A549 (cell line): ENCODE data around the gene HNRNPR. TPM values are rescaled to one million over a fixed set of nuclear protein-coding genes. Genes with fewer than 3 reads are reported as not detected.

Experiments used
- ATAC-seq, 2 experiments: fragments of 200-7000 bp in 1 of 2; fragments of >200 bp in 1 of 2; cut with Nextera tagmentation in 1 of 2; cut with Tn5 transposase in 1 of 2; 3 replicates each; pipeline versions ENCODE4 v1.8.0 to v1.9.1; 2018 to 2020; ENCODE audit warnings: mild to moderate bottlenecking in 1 of 2, moderate library complexity in 1 of 2
- CTCF ChIA-PET: fragments of 300-600 bp; sonication (Branson Sonifier 250); formaldehyde crosslinking; extraction: SDS; loops from one replicate; lab custom pipeline; 2021; ENCODE audit warnings: antibody characterized with exemption, inconsistent platforms; lab: Yijun Ruan, JAX
- POLR2A ChIA-PET: fragments of 350-600 bp; formaldehyde crosslinking; extraction: SDS; loops from one replicate; lab custom pipeline; 2021; ENCODE audit warnings: antibody characterized with exemption, inconsistent platforms; lab: Yijun Ruan, JAX
- DNase-seq, 2 experiments: peaks; one replicate each; pipeline versions ENCODE4 v3.0.0 to v3.0.0-alpha.2; 2011 to 2016; ENCODE audit warnings: low read depth in 1 of 2, low spot score in 1 of 2
- FAIRE-seq: peaks from 2 replicates; lab custom pipeline; 2011; peaks lifted over from hg19 to GRCh38; lab: Jason Lieb, UNC
- H3K27ac ChIP-seq, 2 experiments: fragments of >200 bp; sonication (Bioruptor Twin); formaldehyde crosslinking; 3 replicates each; pipeline ENCODE4 v1.5.1; 2016 to 2017
- H3K4me1 ChIP-seq: fragments of >200 bp; sonication (Bioruptor Twin); formaldehyde crosslinking; 3 replicates; pipeline ENCODE4 v1.6.1; 2016
- H3K4me2 ChIP-seq: fragments of >200 bp; sonication (Bioruptor Twin); formaldehyde crosslinking; 3 replicates; pipeline ENCODE4 v1.6.1; 2016
- H3K4me3 ChIP-seq: fragments of >200 bp; sonication (Bioruptor Twin); formaldehyde crosslinking; 3 replicates; pipeline ENCODE4 v1.5.1; 2016
- H3K9me3 ChIP-seq: fragments of >200 bp; sonication (Bioruptor Twin); formaldehyde crosslinking; 3 replicates; pipeline ENCODE4 v1.6.1; 2016
- BHLHE40 ChIP-seq: IDR thresholded peaks from 2 replicates; pipeline ENCODE4 v1.6.1; 2012; ENCODE audit warnings: low read depth, low read length, inconsistent platforms
- CHD2 ChIP-seq: fragments of 150-350 bp; IDR thresholded peaks from 2 replicates; pipeline ENCODE4 v1.6.1; 2014; ENCODE audit warnings: low read length; ENCODE audit not compliant: partially characterized antibody
- CHD4 ChIP-seq: fragments of 200-600 bp; sonication (generic); IDR thresholded peaks from 2 replicates; pipeline ENCODE4 v1.6.1; 2016; ENCODE audit warnings: antibody characterized with exemption, mild to moderate bottlenecking, borderline replicate concordance
- EHMT2 ChIP-seq: fragments of 200-600 bp; sonication (generic); IDR thresholded peaks from 2 replicates; pipeline ENCODE4 v1.6.1; 2016; ENCODE audit warnings: antibody characterized with exemption, low read depth, mild to moderate bottlenecking, moderate library complexity
- EP300 ChIP-seq, 2 experiments: fragments of >200 bp; sonication (Bioruptor Twin); formaldehyde crosslinking; IDR thresholded peaks; 2 replicates in 1 of 2; 3 replicates in 1 of 2; pipeline ENCODE4 v1.6.1; 2016 to 2017
- ESRRA ChIP-seq: fragments of 150-350 bp; IDR thresholded peaks from 2 replicates; pipeline ENCODE4 v1.6.1; 2014; ENCODE audit warnings: mild to moderate bottlenecking, low read length, borderline replicate concordance
- FOSB ChIP-seq: fragments of 250-450 bp; sonication (Bioruptor Pico); IDR thresholded peaks from 2 replicates; pipeline ENCODE4 v1.5.0; 2020; ENCODE audit warnings: mild to moderate bottlenecking, moderate library complexity
- FOSL2 ChIP-seq, 2 experiments: fragments of 450-650 bp in 1 of 2; fragments of >200 bp in 1 of 2; sonication (Bioruptor Twin) in 1 of 2; formaldehyde crosslinking; IDR thresholded peaks; 2 replicates each; pipeline versions ENCODE4 v1.5.0 to v1.6.1; 2016 to 2020; ENCODE audit warnings: mild to moderate bottlenecking in 1 of 2, moderate library complexity in 1 of 2
- FOXS1 ChIP-seq: fragments of 250-450 bp; sonication (Bioruptor Pico); IDR thresholded peaks from 2 replicates; pipeline ENCODE4 v1.5.0; 2020; ENCODE audit warnings: mild to moderate bottlenecking, moderate library complexity
- HDAC2 ChIP-seq: fragments of 200-600 bp; sonication (generic); IDR thresholded peaks from 2 replicates; pipeline ENCODE4 v1.6.1; 2016
- HEYL ChIP-seq: fragments of 250-450 bp; sonication (Bioruptor Pico); IDR thresholded peaks from 2 replicates; pipeline ENCODE4 v1.8.0; 2021; ENCODE audit warnings: mild to moderate bottlenecking, moderate library complexity
- HOXB13 ChIP-seq: fragments of 250-450 bp; sonication (Bioruptor Pico); IDR thresholded peaks from 2 replicates; pipeline ENCODE4 v1.5.0; 2020; ENCODE audit warnings: low read depth, mild to moderate bottlenecking, moderate library complexity
- JUNB ChIP-seq: fragments of >200 bp; sonication (Bioruptor Twin); formaldehyde crosslinking; IDR thresholded peaks from 2 replicates; pipeline ENCODE4 v1.6.1; 2016
- KDM5A ChIP-seq: fragments of 200-600 bp; sonication (generic); IDR thresholded peaks from 2 replicates; pipeline ENCODE4 v1.6.1; 2016; ENCODE audit warnings: antibody characterized with exemption, mild to moderate bottlenecking
- MAFK ChIP-seq: fragments of 450-650 bp; IDR thresholded peaks from 2 replicates; pipeline ENCODE4 v1.6.1; 2014; ENCODE audit not compliant: partially characterized antibody
- MYC ChIP-seq: IDR thresholded peaks from 2 replicates; pipeline ENCODE4 v1.6.1; 2012; ENCODE audit warnings: mild to moderate bottlenecking, inconsistent platforms, low read length, improper control_type of control experiment, borderline replicate concordance
- NPAS2 ChIP-seq: fragments of 250-450 bp; sonication (Bioruptor Pico); IDR thresholded peaks from 2 replicates; pipeline ENCODE4 v1.8.0; 2022; ENCODE audit warnings: mild to moderate bottlenecking, moderate library complexity, borderline replicate concordance
- NR3C1 ChIP-seq: fragments of >200 bp; sonication (Bioruptor Twin); formaldehyde crosslinking; IDR thresholded peaks from 3 replicates; pipeline ENCODE4 v1.6.1; 2017
- POLR2A ChIP-seq: IDR thresholded peaks from 2 replicates; pipeline ENCODE4 v1.6.1; 2012; ENCODE audit warnings: mild to moderate bottlenecking, low read length
- RARB ChIP-seq: fragments of 250-450 bp; sonication (Bioruptor Pico); IDR thresholded peaks from 2 replicates; pipeline ENCODE4 v1.8.0; 2021; ENCODE audit warnings: mild to moderate bottlenecking, moderate library complexity
- RFX5 ChIP-seq: fragments of 450-650 bp; IDR thresholded peaks from 2 replicates; pipeline ENCODE4 v1.7.1; 2014; ENCODE audit warnings: antibody characterized with exemption, mild to moderate bottlenecking, moderate library complexity
- RNF2 ChIP-seq: fragments of 200-600 bp; sonication (generic); IDR thresholded peaks from 2 replicates; pipeline ENCODE4 v1.6.1; 2016; ENCODE audit warnings: low read depth, mild to moderate bottlenecking, antibody characterized with exemption, moderate library complexity, borderline replicate concordance
- SMC3 ChIP-seq: fragments of >200 bp; sonication (Bioruptor Twin); formaldehyde crosslinking; IDR thresholded peaks from 3 replicates; pipeline ENCODE4 v1.6.1; 2018; ENCODE audit warnings: inconsistent platforms
- TFCP2L1 ChIP-seq: fragments of 250-450 bp; sonication (Bioruptor Pico); IDR thresholded peaks from 2 replicates; pipeline ENCODE4 v1.5.0; 2021; ENCODE audit warnings: mild to moderate bottlenecking
- ZC3H11A ChIP-seq: fragments of 450-650 bp; IDR thresholded peaks from 2 replicates; pipeline ENCODE4 v1.6.1; 2014; ENCODE audit warnings: antibody characterized with exemption, mild to moderate bottlenecking
- ZSCAN20 ChIP-seq: fragments of 250-450 bp; sonication (Bioruptor Pico); IDR thresholded peaks from 2 replicates; pipeline ENCODE4 v1.8.0; 2022; ENCODE audit warnings: mild to moderate bottlenecking, moderate library complexity
- WGBS: methylation state at CpG from one replicate; pipeline ENCODE4 v1.1.6; 2017; ENCODE audit errors: missing lambda C conversion rate; 5-methylcytosine and 5-hydroxymethylcytosine counted together
- polyA plus RNA-seq, 4 experiments: library from polyadenylated mRNA; depleted of rRNA in 3 of 4; stranded (reverse); fragments of >200 nt; fragmentation: RNase III in 1 of 4; extraction: RNeasy Plus Mini Kit Qiagen cat#74134 plus additional on column Dnase treatment in 1 of 4; gene quantifications; 2 replicates in 3 of 4; 3 replicates in 1 of 4; pipeline ENCODE4 v1.2.3, GENCODE V29; 2011 to 2017
- TF ChIP-seq, protein P1 (sequence below): fragments of 200-600 bp; sonication (generic); IDR thresholded peaks from 2 replicates; pipeline ENCODE4 v1.6.1; 2016; ENCODE audit warnings: antibody characterized with exemption, mild to moderate bottlenecking, moderate library complexity
- TF ChIP-seq, protein P2 (sequence below): fragments of 150-350 bp; IDR thresholded peaks from 2 replicates; pipeline ENCODE4 v1.6.1; 2014; ENCODE audit warnings: low read depth, mild to moderate bottlenecking, low read length
- TF ChIP-seq, protein P3 (sequence below): fragments of >200 bp; sonication (Bioruptor Twin); formaldehyde crosslinking; IDR thresholded peaks from 3 replicates; pipeline ENCODE4 v1.5.1; 2016
- TF ChIP-seq, protein P4 (sequence below): fragments of 250-450 bp; sonication (Bioruptor Pico); IDR thresholded peaks from 2 replicates; pipeline ENCODE4 v1.5.0; 2021; ENCODE audit warnings: mild to moderate bottlenecking, moderate library complexity, borderline replicate concordance

Gene HNRNPR
- polyA plus RNA-seq, 2 of the 4 experiments (the other 2 are of a cell fraction): 237 to 281 TPM

DNA sequence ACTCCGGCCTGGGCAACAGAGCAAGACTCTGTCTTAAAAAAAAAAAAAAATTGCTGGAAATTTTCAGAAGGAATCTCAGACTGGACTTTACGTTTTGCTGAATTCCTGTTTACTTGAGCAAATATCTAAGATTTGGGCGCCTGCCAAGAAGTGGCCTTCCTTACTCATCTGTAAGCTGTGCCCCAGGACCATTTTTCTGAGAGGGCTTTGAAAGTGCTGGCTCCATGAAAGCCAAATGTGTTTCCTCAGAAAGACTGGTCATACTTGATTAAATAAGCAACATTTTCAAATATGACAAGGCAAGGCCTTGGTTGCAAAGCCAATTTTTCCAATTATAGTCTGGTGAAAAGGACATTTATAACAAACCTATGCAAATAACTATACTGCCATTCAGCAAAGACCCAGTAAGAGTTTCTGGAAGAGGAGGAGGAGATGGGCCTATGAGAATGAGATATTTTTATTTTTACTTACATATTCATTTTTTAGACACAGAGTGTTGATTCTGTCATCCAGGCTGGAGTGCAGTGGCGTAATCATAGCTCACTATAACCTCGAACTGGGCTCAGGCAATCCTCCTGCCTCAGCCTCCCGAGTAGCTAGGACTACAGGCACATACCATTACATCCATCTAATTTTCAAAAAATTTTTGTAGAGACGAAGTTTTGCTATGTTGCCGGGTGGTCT is 70.5 kb downstream of the HNRNPR start (continued):
- TF ChIP-seq MYC: no peak
- TF ChIP-seq HEYL: no peak
- no peak for TF ChIP-seq ESRRA
- no peak for TF ChIP-seq ZSCAN20 (CRISPR knock-in tag)
- TF ChIP-seq EP300 (IDR thresholded peaks at IDR 0.05): peak; percentile 19 to 30; a peak in 2 of 5 replicates
- no peak for TF ChIP-seq BHLHE40
- TF ChIP-seq HOXB13 (CRISPR knock-in tag): no peak
- TF ChIP-seq, protein P1, sequence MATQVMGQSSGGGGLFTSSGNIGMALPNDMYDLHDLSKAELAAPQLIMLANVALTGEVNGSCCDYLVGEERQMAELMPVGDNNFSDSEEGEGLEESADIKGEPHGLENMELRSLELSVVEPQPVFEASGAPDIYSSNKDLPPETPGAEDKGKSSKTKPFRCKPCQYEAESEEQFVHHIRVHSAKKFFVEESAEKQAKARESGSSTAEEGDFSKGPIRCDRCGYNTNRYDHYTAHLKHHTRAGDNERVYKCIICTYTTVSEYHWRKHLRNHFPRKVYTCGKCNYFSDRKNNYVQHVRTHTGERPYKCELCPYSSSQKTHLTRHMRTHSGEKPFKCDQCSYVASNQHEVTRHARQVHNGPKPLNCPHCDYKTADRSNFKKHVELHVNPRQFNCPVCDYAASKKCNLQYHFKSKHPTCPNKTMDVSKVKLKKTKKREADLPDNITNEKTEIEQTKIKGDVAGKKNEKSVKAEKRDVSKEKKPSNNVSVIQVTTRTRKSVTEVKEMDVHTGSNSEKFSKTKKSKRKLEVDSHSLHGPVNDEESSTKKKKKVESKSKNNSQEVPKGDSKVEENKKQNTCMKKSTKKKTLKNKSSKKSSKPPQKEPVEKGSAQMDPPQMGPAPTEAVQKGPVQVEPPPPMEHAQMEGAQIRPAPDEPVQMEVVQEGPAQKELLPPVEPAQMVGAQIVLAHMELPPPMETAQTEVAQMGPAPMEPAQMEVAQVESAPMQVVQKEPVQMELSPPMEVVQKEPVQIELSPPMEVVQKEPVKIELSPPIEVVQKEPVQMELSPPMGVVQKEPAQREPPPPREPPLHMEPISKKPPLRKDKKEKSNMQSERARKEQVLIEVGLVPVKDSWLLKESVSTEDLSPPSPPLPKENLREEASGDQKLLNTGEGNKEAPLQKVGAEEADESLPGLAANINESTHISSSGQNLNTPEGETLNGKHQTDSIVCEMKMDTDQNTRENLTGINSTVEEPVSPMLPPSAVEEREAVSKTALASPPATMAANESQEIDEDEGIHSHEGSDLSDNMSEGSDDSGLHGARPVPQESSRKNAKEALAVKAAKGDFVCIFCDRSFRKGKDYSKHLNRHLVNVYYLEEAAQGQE: no peak
- no peak for TF ChIP-seq ZC3H11A
- TF ChIP-seq CHD2: no peak
- peak; percentile 25 for TF ChIP-seq MAFK
- TF ChIP-seq POLR2A: no peak
- TF ChIP-seq RFX5: no peak
- TF ChIP-seq HDAC2: no peak
- no peak for TF ChIP-seq CHD4
- no peak for TF ChIP-seq KDM5A
- TF ChIP-seq RNF2: no peak
- no peak for TF ChIP-seq RARB (CRISPR knock-in tag)
- TF ChIP-seq, protein P2, sequence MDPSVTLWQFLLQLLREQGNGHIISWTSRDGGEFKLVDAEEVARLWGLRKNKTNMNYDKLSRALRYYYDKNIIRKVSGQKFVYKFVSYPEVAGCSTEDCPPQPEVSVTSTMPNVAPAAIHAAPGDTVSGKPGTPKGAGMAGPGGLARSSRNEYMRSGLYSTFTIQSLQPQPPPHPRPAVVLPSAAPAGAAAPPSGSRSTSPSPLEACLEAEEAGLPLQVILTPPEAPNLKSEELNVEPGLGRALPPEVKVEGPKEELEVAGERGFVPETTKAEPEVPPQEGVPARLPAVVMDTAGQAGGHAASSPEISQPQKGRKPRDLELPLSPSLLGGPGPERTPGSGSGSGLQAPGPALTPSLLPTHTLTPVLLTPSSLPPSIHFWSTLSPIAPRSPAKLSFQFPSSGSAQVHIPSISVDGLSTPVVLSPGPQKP: no peak
- no peak for TF ChIP-seq EHMT2
- TF ChIP-seq FOSL2 (IDR thresholded peaks at IDR 0.05): no peak
- TF ChIP-seq FOSL2 (CRISPR knock-in tag; IDR thresholded peaks at IDR 0.05): peak; percentile 29; the same call in 1 of the 2 replicates

DNA sequence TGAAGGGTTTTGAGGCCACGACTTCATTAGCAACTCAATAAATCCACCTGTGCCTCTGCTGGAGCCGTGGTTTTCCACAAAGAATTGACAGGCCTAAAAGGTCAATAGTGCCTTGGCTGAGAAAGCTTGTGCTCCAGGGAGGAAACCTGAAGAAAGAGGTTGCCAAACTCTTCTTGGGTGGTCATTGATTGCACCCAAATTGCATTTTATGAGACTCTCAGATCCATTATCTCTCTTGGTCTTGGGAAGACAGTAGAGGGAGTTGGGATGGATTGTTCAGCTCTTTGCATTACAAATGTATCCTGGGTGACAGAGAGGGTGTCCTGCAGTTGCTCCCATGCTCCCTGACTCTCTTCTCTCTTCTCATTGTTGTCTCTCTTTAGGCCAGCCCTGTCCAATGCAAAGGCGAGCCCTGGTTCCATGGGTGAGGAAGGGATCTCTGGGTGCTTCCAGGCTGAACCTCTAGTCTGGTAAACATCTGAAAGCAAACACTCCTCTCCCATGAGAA is 80.7 kb downstream of the HNRNPR start:
- ChIA-PET POLR2A (no interaction called here), CTCF (interaction anchor here (0.7 to 2.3 kb wide), 5 partner anchors 8 to 122 kb away, joined by 3 to 6 read pairs (median 3); partner anchors contain the start of gene HTR1D)
- 57% methylated on average over 3 of the region's 3 CpGs for WGBS
- DNase-seq: peak in 1 of 2 experiments; percentile 23
- peak; percentile 39 to 68; a peak in 5 of 6 replicates for ATAC-seq
- peak overlapping the region in 1 of 2 experiments; percentile 43; a peak in 2 of 6 replicates for H3K27ac ChIP-seq
- no peak overlapping the region for H3K4me3 ChIP-seq
- peaks cover 11% of the 10 kb centered on the region for H3K4me1 ChIP-seq
- no peak for FAIRE-seq
- no peaks in the 10 kb centered on the region for H3K9me3 ChIP-seq
- H3K4me2 ChIP-seq: peak overlapping the region; percentile 22; the same call in 2 of the 3 replicates
- no peak for TF ChIP-seq FOSB
- no peak for TF ChIP-seq JUNB
- TF ChIP-seq SMC3: no peak
- no peak for TF ChIP-seq HEYL
- TF ChIP-seq ZC3H11A: no peak
- no peak for TF ChIP-seq CHD4
- TF ChIP-seq, protein P3, sequence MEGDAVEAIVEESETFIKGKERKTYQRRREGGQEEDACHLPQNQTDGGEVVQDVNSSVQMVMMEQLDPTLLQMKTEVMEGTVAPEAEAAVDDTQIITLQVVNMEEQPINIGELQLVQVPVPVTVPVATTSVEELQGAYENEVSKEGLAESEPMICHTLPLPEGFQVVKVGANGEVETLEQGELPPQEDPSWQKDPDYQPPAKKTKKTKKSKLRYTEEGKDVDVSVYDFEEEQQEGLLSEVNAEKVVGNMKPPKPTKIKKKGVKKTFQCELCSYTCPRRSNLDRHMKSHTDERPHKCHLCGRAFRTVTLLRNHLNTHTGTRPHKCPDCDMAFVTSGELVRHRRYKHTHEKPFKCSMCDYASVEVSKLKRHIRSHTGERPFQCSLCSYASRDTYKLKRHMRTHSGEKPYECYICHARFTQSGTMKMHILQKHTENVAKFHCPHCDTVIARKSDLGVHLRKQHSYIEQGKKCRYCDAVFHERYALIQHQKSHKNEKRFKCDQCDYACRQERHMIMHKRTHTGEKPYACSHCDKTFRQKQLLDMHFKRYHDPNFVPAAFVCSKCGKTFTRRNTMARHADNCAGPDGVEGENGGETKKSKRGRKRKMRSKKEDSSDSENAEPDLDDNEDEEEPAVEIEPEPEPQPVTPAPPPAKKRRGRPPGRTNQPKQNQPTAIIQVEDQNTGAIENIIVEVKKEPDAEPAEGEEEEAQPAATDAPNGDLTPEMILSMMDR: no peak
- TF ChIP-seq POLR2A: no peak
- TF ChIP-seq TFCP2L1 (CRISPR knock-in tag): no peak
- TF ChIP-seq, protein P4, sequence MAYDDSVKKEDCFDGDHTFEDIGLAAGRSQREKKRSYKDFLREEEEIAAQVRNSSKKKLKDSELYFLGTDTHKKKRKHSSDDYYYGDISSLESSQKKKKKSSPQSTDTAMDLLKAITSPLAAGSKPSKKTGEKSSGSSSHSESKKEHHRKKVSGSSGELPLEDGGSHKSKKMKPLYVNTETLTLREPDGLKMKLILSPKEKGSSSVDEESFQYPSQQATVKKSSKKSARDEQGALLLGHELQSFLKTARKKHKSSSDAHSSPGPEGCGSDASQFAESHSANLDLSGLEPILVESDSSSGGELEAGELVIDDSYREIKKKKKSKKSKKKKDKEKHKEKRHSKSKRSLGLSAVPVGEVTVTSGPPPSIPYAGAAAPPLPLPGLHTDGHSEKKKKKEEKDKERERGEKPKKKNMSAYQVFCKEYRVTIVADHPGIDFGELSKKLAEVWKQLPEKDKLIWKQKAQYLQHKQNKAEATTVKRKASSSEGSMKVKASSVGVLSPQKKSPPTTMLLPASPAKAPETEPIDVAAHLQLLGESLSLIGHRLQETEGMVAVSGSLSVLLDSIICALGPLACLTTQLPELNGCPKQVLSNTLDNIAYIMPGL: no peak
- TF ChIP-seq NR3C1: no peak
- no peak for TF ChIP-seq NPAS2 (CRISPR knock-in tag)
- TF ChIP-seq FOXS1 (CRISPR knock-in tag): no peak
